ENCODE data around the gene RASIP1. TPM values are rescaled to one million over a fixed set of nuclear protein-coding genes. Genes with fewer than 3 reads are reported as not detected.
"Not testable (repeated sequence)": the region's sequence is repeated elsewhere in the genome, so short reads cannot be mapped to it uniquely, and the experiment has no call there.

The RASIP1 gene
- total RNA-seq, 1 donor from 2014 or later, result 6.5 TPM

DNA sequence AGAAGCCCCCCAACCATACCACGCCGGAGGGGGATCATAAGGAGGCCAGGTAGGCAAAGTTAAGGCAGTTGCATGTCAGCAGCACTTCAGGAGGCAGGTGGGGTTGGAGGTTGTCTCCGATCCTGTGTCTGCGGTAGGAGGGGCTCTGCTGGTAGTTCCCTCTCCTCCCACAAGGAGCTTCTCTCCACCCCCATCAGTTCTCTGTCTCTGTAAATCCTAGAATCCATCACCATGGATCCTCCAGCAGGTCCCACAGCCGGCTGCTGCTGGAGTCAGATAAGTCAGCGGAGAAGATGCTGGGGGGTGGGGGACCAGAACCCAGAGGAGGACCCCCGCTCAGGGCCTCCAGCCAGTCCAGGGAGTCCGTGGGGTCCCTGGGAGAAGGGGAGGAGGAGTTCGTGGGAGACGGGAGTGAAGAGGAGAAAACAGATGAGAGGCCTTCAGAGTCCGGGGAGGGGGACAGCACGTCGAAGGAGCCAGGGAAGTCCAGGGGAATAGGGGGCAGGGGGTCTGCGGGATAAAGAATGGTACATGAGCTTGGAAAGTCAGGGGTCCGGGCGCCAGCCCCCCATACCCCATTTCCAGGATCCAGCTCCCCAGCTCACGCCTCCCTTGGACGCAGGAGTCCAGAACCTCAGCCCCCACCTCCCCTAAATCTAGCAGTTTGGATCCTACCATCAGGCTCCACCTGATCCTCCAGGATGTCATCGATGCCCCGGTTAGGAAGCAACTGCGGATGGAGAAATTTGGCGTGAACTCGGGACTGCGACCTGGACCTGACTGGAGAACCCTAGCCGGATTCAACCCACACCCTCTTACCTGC, 27.2 kb downstream of the RASIP1 start:
- no peak for DNase-seq

- DNase-seq, result no peak
These were observed 29.2 kb downstream of the RASIP1 start for GRCh38 chr19:48711106-48711662.

GRCh38 chr19:48708471-48708870, 31.9 kb downstream of the RASIP1 start:
- DNase-seq, result no peak

DNA sequence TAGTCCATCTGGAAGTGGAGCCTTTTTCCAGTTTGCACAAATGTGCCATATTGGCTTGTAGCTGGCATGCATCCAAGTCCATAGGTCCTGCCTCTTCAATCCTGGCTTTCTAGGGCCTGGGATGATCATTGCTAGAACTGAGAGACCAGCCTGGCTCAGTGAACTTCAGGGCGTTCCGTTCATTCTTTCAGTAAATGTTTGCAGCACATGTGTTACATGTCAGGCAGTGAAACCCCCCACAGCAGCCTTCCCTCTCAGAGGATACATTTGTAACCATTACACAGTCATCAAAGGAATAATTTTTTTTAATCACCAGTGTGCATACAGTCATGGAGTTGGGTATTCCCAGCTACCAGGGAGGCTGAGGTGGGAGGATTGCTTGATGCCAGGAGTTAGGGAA, 35.0 kb downstream of the RASIP1 start:
- DNase-seq, result peak; percentile 28

- DNase-seq, result no peak
These were observed 37.1 kb downstream of the RASIP1 start for GRCh38 chr19:48703316-48703715.

DNA sequence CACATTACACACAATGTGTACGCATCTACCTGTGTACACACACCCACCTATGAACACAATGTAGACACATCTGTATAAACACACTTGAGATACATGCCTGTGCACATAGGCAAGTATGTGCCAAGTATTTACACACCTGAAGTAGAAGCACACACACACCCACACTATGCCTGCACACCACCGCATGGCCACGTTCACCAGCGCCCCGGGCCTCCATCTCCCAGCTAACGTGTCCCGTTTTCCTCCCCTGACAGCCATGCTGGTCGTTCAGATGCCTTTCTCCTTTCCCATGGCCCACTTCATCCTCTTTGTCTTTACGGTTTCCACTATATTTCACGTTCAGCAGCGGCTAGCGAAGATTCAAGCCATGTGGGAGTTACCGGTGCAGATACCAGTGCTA, 37.7 kb downstream of the RASIP1 start:
- no peak for DNase-seq

DNA sequence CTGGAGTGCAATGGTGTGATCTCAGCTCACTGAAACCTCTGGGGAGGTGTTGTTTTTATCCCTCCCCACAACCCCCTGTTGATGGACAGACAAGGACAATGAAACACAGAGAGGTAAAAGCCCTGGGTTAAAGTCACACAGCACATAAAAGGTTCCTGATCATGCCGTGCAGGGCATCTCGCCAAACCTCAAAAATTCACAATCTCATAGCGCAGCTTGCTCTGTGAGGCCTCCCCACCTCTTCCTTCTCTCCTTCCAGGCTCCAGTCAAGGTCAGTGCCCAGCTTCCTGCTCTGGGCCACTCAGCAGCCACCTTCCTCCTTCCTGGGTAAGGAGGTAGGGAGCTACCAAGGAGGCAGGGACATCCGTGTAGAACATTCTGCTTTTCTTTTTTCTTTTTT, 42.4 kb downstream of the RASIP1 start:
- no peak for DNase-seq

DNA sequence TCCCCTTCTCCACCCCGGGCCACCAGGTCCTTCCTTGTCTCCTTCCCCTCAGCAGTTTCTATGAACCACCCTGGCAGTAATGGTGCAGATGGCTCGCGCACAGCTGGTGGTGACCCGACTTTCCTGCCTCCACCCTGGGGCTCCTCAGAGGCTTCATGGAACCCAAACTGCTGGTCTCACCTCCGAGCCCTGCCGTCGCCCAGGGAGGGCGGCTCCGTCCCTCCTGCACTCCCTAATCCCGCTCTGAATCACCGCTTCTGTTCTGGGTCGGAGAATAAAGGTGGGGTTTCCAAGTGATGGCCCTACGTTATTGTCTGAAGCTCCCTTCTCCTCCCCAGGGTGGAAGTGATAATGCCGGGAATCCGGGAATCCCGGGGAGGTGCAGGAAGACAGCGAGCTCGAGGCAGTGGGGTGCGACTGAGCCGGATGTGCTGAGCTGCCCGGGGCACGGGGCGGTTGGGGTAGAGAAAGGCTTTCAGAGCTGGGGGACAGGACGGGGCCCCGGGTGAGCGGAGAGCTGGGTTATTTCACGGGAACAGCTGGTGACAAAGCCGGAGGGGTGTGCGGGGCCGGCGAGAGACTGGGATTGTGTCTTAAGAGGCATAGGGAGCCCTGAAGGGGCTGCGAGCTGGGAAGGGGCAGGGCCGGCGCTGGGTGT, 43.9 kb downstream of the RASIP1 start:
- DNase-seq, result no peak

- no peak for DNase-seq
These were observed 44.6 kb downstream of the RASIP1 start, which contains the start of gene FUT2 for GRCh38 chr19:48695743-48696352. FUT2 (plus strand) TSS chr19:48695971; CDS start chr19:48702957, 6,986 bp downstream.

GRCh38 chr19:48693629-48694028, 46.8 kb downstream of the RASIP1 start:
- not testable (repeated sequence) for DNase-seq

DNA sequence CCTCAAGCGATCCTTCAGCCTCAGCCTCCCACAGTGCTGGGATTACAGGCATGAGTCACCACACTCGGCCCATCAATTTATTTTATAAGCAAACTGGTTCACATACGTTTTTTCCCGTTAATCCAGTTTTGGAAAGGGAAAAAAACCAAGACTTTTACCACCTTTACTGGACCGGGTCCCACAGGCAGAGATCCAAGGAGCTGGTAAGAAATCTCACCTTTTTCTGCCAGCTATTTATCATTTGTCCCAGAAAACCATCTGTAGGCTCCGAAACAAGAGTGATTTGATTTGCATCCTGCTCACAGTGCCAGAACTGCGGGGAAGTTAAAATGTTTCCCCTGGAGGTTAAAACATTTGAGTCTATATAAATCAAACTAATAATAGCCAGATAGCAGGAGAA, 51.0 kb downstream of the RASIP1 start:
- peak; percentile 36 for DNase-seq

DNA sequence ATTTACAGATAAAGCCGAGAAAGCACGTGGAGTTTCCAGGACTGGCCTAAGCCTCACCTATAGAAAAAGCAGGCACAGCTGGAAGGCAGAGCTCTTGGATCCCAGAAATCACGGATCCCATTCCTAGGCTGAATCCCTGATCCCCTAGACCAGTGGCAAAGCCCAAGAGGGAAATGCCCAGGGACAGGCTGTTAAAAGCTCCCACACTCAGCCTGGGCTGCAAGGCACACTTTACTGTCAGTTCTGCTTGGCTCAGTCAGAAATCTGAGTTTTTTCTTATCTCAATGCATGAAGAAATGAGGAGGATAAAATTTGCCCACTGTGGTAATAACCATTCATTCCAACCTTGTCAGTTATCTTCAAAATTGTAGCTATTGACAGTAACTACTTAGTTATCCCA, 52.6 kb downstream of the RASIP1 start:
- DNase-seq, result no peak

DNA sequence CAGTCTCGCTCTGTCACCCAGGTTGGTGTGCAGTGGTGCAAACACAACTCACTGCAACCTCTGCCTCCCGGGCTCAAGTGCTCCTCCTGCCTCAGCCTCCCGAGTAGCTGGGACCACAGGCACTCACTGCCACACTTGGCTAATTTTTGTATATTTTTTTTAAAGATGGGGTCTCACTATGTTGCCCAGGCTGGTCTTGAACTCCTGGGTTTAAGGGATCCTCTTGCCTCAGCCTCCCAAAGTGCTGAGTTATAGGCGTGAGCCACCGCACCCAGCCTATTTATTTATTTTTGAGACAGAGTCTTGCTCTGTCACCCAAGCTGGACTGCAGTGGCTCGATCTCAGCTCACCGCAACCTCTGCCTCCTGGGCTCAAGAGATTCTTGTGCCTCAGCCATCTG, 53.8 kb downstream of the RASIP1 start:
- not testable (repeated sequence) for DNase-seq

DNA sequence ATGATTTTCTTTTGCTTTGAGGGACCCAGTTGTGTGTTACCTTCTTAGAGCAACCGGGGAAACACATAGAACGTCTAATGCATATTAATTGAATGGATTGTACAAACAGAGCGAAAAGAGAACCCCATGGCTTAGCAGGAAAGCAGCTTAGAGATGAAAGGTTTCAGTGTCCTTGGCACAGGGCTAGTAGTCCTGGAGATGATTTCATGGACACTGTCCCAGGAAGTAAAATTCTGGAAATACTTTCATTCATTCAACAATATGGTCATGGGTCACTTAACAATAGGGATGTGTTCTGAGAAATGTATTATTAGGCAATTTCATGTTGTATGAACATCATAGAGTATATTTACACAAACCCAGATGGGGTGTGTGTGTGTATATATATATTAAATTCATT, 54.3 kb downstream of the RASIP1 start:
- DNase-seq, result no peak

GRCh38 chr19:48685583-48685982, 54.8 kb downstream of the RASIP1 start:
- no peak for DNase-seq

DNA sequence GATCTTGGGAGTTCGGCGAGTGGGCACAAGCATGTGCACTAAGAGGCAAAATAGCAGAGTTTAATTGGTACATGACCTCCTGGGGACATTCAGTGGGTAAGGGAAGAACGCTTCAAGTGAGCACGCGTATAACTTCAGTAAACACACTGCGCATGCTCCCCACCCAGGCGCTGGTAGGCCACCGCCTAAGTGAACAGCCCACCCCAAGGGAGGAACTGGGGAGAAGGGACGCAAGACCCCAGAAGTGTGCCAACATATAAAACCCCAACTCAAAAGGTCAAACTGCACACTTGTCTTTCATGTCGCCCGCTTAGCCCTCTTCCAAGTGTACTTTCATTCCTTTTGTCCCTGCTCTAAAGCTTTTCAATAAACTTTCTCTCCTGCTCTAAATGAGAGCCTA, 57.1 kb downstream of the RASIP1 start:
- DNase-seq, result peak; percentile 63

- no peak for DNase-seq
These were observed 59.3 kb downstream of the RASIP1 start for GRCh38 chr19:48681127-48681470.

- DNase-seq, result no peak
These were observed 59.8 kb downstream of the RASIP1 start for GRCh38 chr19:48680436-48681126.

DNA sequence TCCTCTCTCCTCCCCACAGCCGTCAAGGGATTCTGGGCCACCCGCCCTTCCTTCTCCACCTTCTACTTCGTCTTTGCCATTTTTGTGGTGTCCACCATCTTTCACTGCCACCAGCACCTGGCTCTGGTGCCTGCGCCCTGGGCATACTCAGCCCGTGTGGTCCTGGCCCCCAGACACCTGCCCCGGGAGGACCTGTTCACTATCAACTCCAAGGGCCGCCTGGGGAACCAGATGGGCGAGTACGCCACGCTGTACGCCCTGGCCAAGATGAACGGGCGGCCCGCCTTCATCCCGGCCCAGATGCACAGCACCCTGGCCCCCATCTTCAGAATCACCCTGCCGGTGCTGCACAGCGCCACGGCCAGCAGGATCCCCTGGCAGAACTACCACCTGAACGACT, 60.4 kb downstream of the RASIP1 start:
- not testable (repeated sequence) for DNase-seq

DNA sequence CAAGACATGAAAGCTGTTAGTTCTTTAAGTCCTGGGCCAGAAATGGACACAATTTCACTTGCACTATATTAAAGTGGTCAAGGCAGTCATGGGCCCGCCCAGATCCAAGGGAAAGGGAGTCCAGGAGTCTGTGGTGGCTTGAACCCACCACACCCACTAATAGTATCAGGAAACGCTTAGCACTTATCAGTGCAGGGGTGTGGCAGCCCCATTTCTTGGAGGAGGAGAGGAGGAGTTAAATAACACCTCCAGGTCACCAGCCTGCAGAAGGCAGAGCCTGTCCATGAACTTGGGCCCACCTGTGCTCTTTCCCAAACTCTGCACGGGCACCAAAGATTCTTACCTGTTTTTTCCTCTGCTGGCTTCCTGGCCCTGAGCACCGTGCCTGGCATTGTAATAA, 62.2 kb downstream of the RASIP1 start:
- no peak for DNase-seq

- DNase-seq, result no peak
These were observed 63.5 kb downstream of the RASIP1 start for GRCh38 chr19:48676887-48677286.

GRCh38 chr19:48676487-48676886, 63.9 kb downstream of the RASIP1 start:
- DNase-seq, result no peak
